HepG2 (cell line): ENCODE data around the gene C2orf49. TPM values are rescaled to one million over a fixed set of nuclear protein-coding genes. Genes with fewer than 3 reads are reported as not detected.

Experiments used
- ATAC-seq: fragments of 200-7000 bp; cut with Tn5 transposase; 3 replicates; pipeline ENCODE4 v1.9.1; 2020; ENCODE audit warnings: mild to moderate bottlenecking, moderate library complexity
- BruUV-seq: library from RNA; stranded (reverse); fragments of 400-500 nt; replicated peaks from 2 replicates; lab custom pipeline; 2021; lab: Mats Ljungman, UMichigan
- CTCF ChIA-PET: fragments of 300-600 bp; formaldehyde crosslinking; extraction: SDS; loops from one replicate; lab custom pipeline; 2021; ENCODE audit warnings: low total read pairs, inconsistent platforms, low intra/inter-chr PET ratio; lab: Yijun Ruan, JAX
- POLR2A ChIA-PET: fragments of 350-600 bp; sonication (Branson Sonifier 250); formaldehyde crosslinking; loops from one replicate; lab custom pipeline; 2020; ENCODE audit warnings: antibody characterized with exemption, inconsistent platforms; lab: Yijun Ruan, JAX
- DNase-seq: peaks from one replicate; pipeline ENCODE4 v3.0.0-alpha.2; 2015; ENCODE audit warnings: low spot score
- FAIRE-seq: peaks from 3 replicates; lab custom pipeline; 2011; peaks lifted over from hg19 to GRCh38; lab: Jason Lieb, UNC
- H2AFZ ChIP-seq: one replicate; pipeline ENCODE4 v1.6.1; 2011; ENCODE audit warnings: low read length, inconsistent platforms
- H3K27ac ChIP-seq: fragments of 300-600 bp; 3 replicates; pipeline ENCODE4 v1.8.0; 2011; ENCODE audit warnings: mixed run types, mild to moderate bottlenecking, mixed read lengths, low read length, inconsistent platforms; ENCODE audit not compliant: insufficient read depth; ENCODE audit errors: extremely low read length
- H3K27me3 ChIP-seq, 2 experiments: fragments of 200-600 bp in 1 of 2; 2 replicates in 1 of 2; 3 replicates in 1 of 2; pipeline versions ENCODE4 v1.6.0 to v1.8.0; 2011; ENCODE audit warnings: low read length in 2 of 2, mild to moderate bottlenecking in 2 of 2, moderate library complexity in 2 of 2, inconsistent platforms in 1 of 2; ENCODE audit not compliant: insufficient read depth in 2 of 2, control insufficient read depth in 1 of 2
- H3K36me3 ChIP-seq, 2 experiments: fragments of 200-600 bp in 1 of 2; replicated peaks in 1 of 2; 2 replicates in 1 of 2; 3 replicates in 1 of 2; pipeline versions ENCODE4 v1.5.1 to v1.8.0; 2011; ENCODE audit warnings: low read length in 2 of 2, inconsistent platforms in 1 of 2; ENCODE audit not compliant: insufficient read depth in 2 of 2, control insufficient read depth in 1 of 2
- H3K4me1 ChIP-seq: 2 replicates; pipeline ENCODE4 v1.5.1; 2012; ENCODE audit warnings: low read length, inconsistent platforms; ENCODE audit not compliant: insufficient read depth
- H3K4me2 ChIP-seq: 2 replicates; pipeline ENCODE4 v1.6.0; 2011; ENCODE audit warnings: low read depth, low read length, inconsistent platforms
- H3K4me3 ChIP-seq, 3 experiments: fragments of 200-600 bp in 1 of 3; sonication (generic), shearing (Covaris generic) in 1 of 3; replicated peaks in 1 of 3; 2 replicates each; pipeline ENCODE4 v1.5.1; 2011 to 2016; ENCODE audit warnings: low read length in 3 of 3, inconsistent platforms in 2 of 3, low read depth in 2 of 3, mild to moderate bottlenecking in 2 of 3, control low read depth in 1 of 3, mixed read lengths in 1 of 3; ENCODE audit not compliant: insufficient read depth in 1 of 3
- H3K79me2 ChIP-seq: one replicate; pipeline ENCODE4 v1.6.1; 2011; ENCODE audit warnings: low read length, inconsistent platforms; ENCODE audit not compliant: insufficient read depth
- H3K9ac ChIP-seq: 2 replicates; pipeline ENCODE4 v1.6.0; 2011; ENCODE audit warnings: mild to moderate bottlenecking, low read depth, low read length, inconsistent platforms; ENCODE audit not compliant: insufficient read depth
- H3K9me3 ChIP-seq: 2 replicates; pipeline ENCODE4 v1.5.1; 2012; ENCODE audit warnings: mild to moderate bottlenecking, low read length
- H4K20me1 ChIP-seq: 2 replicates; pipeline ENCODE4 v1.6.0; 2011; ENCODE audit warnings: inconsistent platforms, mild to moderate bottlenecking, low read length, moderate library complexity; ENCODE audit not compliant: insufficient read depth
- ARID5B ChIP-seq: IDR thresholded peaks from 2 replicates; pipeline ENCODE4 v1.4.0; 2020; ENCODE audit warnings: mild to moderate bottlenecking, missing genetic modification reagents
- MLXIP ChIP-seq: sonication (generic); formaldehyde crosslinking; IDR thresholded peaks from 2 replicates; pipeline ENCODE4 v1.9.0; 2021; ENCODE audit warnings: missing genetic modification reagents, borderline replicate concordance
- RNF2 ChIP-seq: fragments of 450-650 bp; conservative IDR thresholded peaks from 2 replicates; pipeline ENCODE4 v1.6.1; 2016; ENCODE audit warnings: low read depth
- SMAD9 ChIP-seq: sonication (generic); formaldehyde crosslinking; IDR thresholded peaks from 2 replicates; pipeline ENCODE4 v1.5.1; 2020; ENCODE audit warnings: mild to moderate bottlenecking, missing genetic modification reagents
- ZNF33A ChIP-seq: sonication (generic); formaldehyde crosslinking; IDR thresholded peaks from 2 replicates; pipeline ENCODE4 v1.5.1; 2020; ENCODE audit warnings: missing genetic modification reagents, mild to moderate bottlenecking, moderate library complexity, borderline replicate concordance
- ZNF550 ChIP-seq: sonication (generic); formaldehyde crosslinking; IDR thresholded peaks from 2 replicates; pipeline ENCODE4 v1.4.0; 2020; ENCODE audit warnings: mild to moderate bottlenecking, missing genetic modification reagents, borderline replicate concordance
- ZNF619 ChIP-seq: sonication (generic); formaldehyde crosslinking; IDR thresholded peaks from 2 replicates; pipeline ENCODE4 v1.4.0; 2020; ENCODE audit warnings: mild to moderate bottlenecking, missing genetic modification reagents
- WGBS: methylation state at CpG from one replicate; pipeline ENCODE4 v1.1.6; 2017; ENCODE audit warnings: low lambda C conversion rate; 5-methylcytosine and 5-hydroxymethylcytosine counted together
- in situ Hi-C: cut with HindIII; loops from 2 replicates; pipeline ENCODE4 v1.10.0; 2017; ENCODE audit warnings: low pct_unique_long_range_greater_than_20kb; ENCODE audit not compliant: extremely low pct_ligation_motif_present
- intact Hi-C: fragments of 100-400 bp; cut with micrococcal nuclease; formaldehyde crosslinking; loops from one replicate; pipeline ENCODE4 v1.10.0; 2022; ENCODE audit not compliant: unreplicated experiment
- polyA plus RNA-seq, 8 experiments: library from polyadenylated mRNA; depleted of rRNA in 3 of 8; stranded (reverse) in 7 of 8; unstranded in 1 of 8; fragments of >200 nt; fragmentation: Illumina TruSeq in 4 of 8; extraction: Trizol in 4 of 8; gene quantifications; 2 replicates each; pipeline versions ENCODE4 v1.2.1 to v1.2.3, GENCODE V29; 2011 to 2016; ENCODE audit warnings: low read depth in 4 of 8, missing spikeins in 1 of 8, mixed read lengths in 1 of 8; ENCODE audit not compliant: insufficient read depth in 1 of 8
- total RNA-seq, 5 experiments: library from RNA; depleted of rRNA; stranded (reverse); fragments of >200 nt; fragmentation: Illumina TruSeq; extraction: Trizol; gene quantifications; 2 replicates each; pipeline ENCODE4 v1.2.3, GENCODE V29; 2016; ENCODE audit warnings: low read depth in 1 of 5

Gene C2orf49
- total and polyA plus RNA-seq, 2 of the 13 experiments (the other 11 are each of a cell fraction or from before 2014, with no cell fraction given): 24.7 to 28.8 TPM

- H3K9me3 ChIP-seq: no peaks in the 10 kb centered on the region
- no TSS peak for BruUV-seq
- TF ChIP-seq ZNF550 (CRISPR knock-in tag) (no peak), SMAD9 (CRISPR knock-in tag) (no peak), ZNF619 (CRISPR knock-in tag) (no peak), ARID5B (no peak), MLXIP (CRISPR knock-in tag) (no peak), ZNF33A (CRISPR knock-in tag) (no peak), RNF2 (no peak)
- FAIRE-seq: no peak
- no peaks in the 10 kb centered on the region for H3K79me2 ChIP-seq
- no peak for ATAC-seq
- in situ Hi-C loops: no loop called here
- H2AFZ ChIP-seq: no peak overlapping the region
- DNase-seq: no peak
- H3K27me3 ChIP-seq: no peaks in the 10 kb centered on the region
- intact Hi-C loops: no loop called here
- POLR2A ChIA-PET: no interaction called here
- CTCF ChIA-PET: no interaction called here
- 92% methylated on average over 7 of the region's 7 CpGs for WGBS
- H4K20me1 ChIP-seq: no peaks in the 10 kb centered on the region
- no peak overlapping the region for H3K4me2 ChIP-seq
- peaks cover under 1% of the 10 kb centered on the region for H3K4me1 ChIP-seq
- no peak overlapping the region for H3K9ac ChIP-seq
- no peak overlapping the region for H3K4me3 ChIP-seq
- H3K36me3 ChIP-seq: peaks cover 3 to 10% of the 10 kb centered on the region in 2 experiments; a peak in 3 of 5 replicates
- no peak overlapping the region for H3K27ac ChIP-seq
These were observed 42.4 kb downstream of the C2orf49 start for GRCh38 chr2:105379741-105380186.
